PC-3 (cell line): ENCODE data around the gene HSPB8. TPM values are rescaled to one million over a fixed set of nuclear protein-coding genes. Genes with fewer than 3 reads are reported as not detected.

Experiments used
- ATAC-seq: fragments of 200-7000 bp; cut with Tn5 transposase; 2 replicates; pipeline ENCODE4 v1.9.1; 2020; ENCODE audit warnings: mild to moderate bottlenecking, moderate library complexity
- BruUV-seq: library from RNA; stranded (reverse); fragments of 400-500 nt; replicated peaks from 2 replicates; lab custom pipeline; 2021; lab: Mats Ljungman, UMichigan
- CTCF ChIA-PET: fragments of 300-600 bp; sonication (Branson Sonifier 250); formaldehyde crosslinking; loops from one replicate; lab custom pipeline; 2022; ENCODE audit warnings: antibody characterized with exemption; lab: Charles Lee
- POLR2A ChIA-PET: fragments of 300-600 bp; sonication (Branson Sonifier 250); formaldehyde crosslinking; loops from one replicate; lab custom pipeline; 2022; ENCODE audit warnings: antibody characterized with exemption; ENCODE audit not compliant: unreplicated experiment; lab: Charles Lee
- DNase-seq: peaks from one replicate; pipeline ENCODE4 v3.0.0-alpha.2; 2015
- H2AFZ ChIP-seq: fragments of 300-600 bp; sonication (generic); 2 replicates; pipeline ENCODE4 v1.6.0; 2016; ENCODE audit warnings: antibody characterized with exemption, low read length
- H3F3A ChIP-seq: fragments of 300-600 bp; sonication (generic); one replicate; pipeline ENCODE4 v1.6.0; 2017; ENCODE audit warnings: antibody characterized with exemption, low read length, control low read depth, mild to moderate bottlenecking; ENCODE audit not compliant: unreplicated experiment
- H3K27ac ChIP-seq: fragments of 300-600 bp; sonication (generic); 2 replicates; pipeline ENCODE4 v1.5.1; 2016; ENCODE audit warnings: mild to moderate bottlenecking, low read length
- H3K27me3 ChIP-seq: fragments of 300-600 bp; sonication (generic); 2 replicates; pipeline ENCODE4 v1.6.1; 2016; ENCODE audit warnings: low read length, mixed read lengths
- H3K36me3 ChIP-seq: fragments of 300-600 bp; sonication (generic); 2 replicates; pipeline ENCODE4 v1.6.1; 2016; ENCODE audit warnings: low read depth, mixed run types, low read length, mixed read lengths
- H3K4me1 ChIP-seq: fragments of 300-600 bp; sonication (generic); 2 replicates; pipeline ENCODE4 v1.5.1; 2016; ENCODE audit warnings: low read length; ENCODE audit not compliant: insufficient read depth
- H3K4me2 ChIP-seq: fragments of 300-600 bp; sonication (generic); 2 replicates; pipeline ENCODE4 v1.6.0; 2016; ENCODE audit warnings: low read length
- H3K4me3 ChIP-seq: fragments of 300-600 bp; sonication (generic); 2 replicates; pipeline ENCODE4 v1.5.1; 2016; ENCODE audit warnings: mild to moderate bottlenecking, low read length, mixed read lengths
- H3K79me2 ChIP-seq: fragments of 300-600 bp; sonication (generic); 2 replicates; pipeline ENCODE4 v1.6.1; 2017; ENCODE audit warnings: low read length, mixed read lengths
- H3K9ac ChIP-seq: fragments of 300-600 bp; sonication (generic); 2 replicates; pipeline ENCODE4 v1.6.0; 2016; ENCODE audit warnings: mild to moderate bottlenecking, low read length
- H3K9me2 ChIP-seq: fragments of 300-600 bp; sonication (generic); replicated peaks from 2 replicates; pipeline ENCODE4 v1.6.1; 2016; ENCODE audit warnings: mixed run types, low read length, mixed read lengths
- H3K9me3 ChIP-seq: fragments of 300-600 bp; sonication (generic); 2 replicates; pipeline ENCODE4 v1.6.1; 2016; ENCODE audit warnings: low read length, mixed read lengths
- H4K20me1 ChIP-seq: fragments of 300-600 bp; sonication (generic); 2 replicates; pipeline ENCODE4 v1.6.1; 2016; ENCODE audit warnings: low read length, mixed read lengths
- EZH2 ChIP-seq: fragments of 300-600 bp; sonication (generic); IDR thresholded peaks from one replicate; pipeline ENCODE4 v1.6.1; 2017; ENCODE audit warnings: antibody characterized with exemption, mild to moderate bottlenecking, low read length; ENCODE audit not compliant: unreplicated experiment
- EZH2phosphoT487 ChIP-seq: fragments of 300-600 bp; sonication (generic); IDR thresholded peaks from 2 replicates; pipeline ENCODE4 v1.6.1; 2018; ENCODE audit warnings: mild to moderate bottlenecking, antibody characterized with exemption, low read length, borderline replicate concordance
- intact Hi-C: fragments of 100-400 bp; cut with micrococcal nuclease; formaldehyde crosslinking; loops from 2 replicates; pipeline ENCODE4 v1.9.0; 2023
- total RNA-seq: library from RNA; depleted of rRNA; stranded (reverse); fragments of >200 nt; gene quantifications from 2 replicates; pipeline ENCODE4 v1.2.3, GENCODE V29; 2014
- TF ChIP-seq, protein P1 (sequence below): fragments of 300-600 bp; sonication (generic); conservative IDR thresholded peaks from 2 replicates; pipeline ENCODE4 v1.5.1; 2017; ENCODE audit warnings: antibody characterized with exemption, low read depth, mild to moderate bottlenecking, low read length

HSPB8 gene
- total RNA-seq, 1 experiment from 2014 or later: 11.4 TPM

- Histone ChIP-seq H3K4me3 (peak overlapping the region; percentile 61), H3K4me1 (peaks cover 24% of the 10 kb centered on the region), H3K27ac (peak overlapping the region; percentile 50), H3K9me3 (no peaks in the 10 kb centered on the region), H3K27me3 (peaks cover 7% of the 10 kb centered on the region; the same call in 1 of the 2 replicates), H3K4me2 (peak overlapping the region; percentile 83), H3K79me2 (peaks cover 25% of the 10 kb centered on the region), H3K36me3 (no peaks in the 10 kb centered on the region), H3K9ac (peak overlapping the region; percentile 65), H3K9me2 (no peaks in the 10 kb centered on the region), H3F3A (no peaks in the 10 kb centered on the region), H4K20me1 (no peaks in the 10 kb centered on the region), H2AFZ (peak overlapping the region; percentile 59)
- TF ChIP-seq EZH2 (no peak), EZH2phosphoT487 (no peak)
- TF ChIP-seq, protein P1, sequence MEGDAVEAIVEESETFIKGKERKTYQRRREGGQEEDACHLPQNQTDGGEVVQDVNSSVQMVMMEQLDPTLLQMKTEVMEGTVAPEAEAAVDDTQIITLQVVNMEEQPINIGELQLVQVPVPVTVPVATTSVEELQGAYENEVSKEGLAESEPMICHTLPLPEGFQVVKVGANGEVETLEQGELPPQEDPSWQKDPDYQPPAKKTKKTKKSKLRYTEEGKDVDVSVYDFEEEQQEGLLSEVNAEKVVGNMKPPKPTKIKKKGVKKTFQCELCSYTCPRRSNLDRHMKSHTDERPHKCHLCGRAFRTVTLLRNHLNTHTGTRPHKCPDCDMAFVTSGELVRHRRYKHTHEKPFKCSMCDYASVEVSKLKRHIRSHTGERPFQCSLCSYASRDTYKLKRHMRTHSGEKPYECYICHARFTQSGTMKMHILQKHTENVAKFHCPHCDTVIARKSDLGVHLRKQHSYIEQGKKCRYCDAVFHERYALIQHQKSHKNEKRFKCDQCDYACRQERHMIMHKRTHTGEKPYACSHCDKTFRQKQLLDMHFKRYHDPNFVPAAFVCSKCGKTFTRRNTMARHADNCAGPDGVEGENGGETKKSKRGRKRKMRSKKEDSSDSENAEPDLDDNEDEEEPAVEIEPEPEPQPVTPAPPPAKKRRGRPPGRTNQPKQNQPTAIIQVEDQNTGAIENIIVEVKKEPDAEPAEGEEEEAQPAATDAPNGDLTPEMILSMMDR: no peak
- ChIA-PET CTCF (no interaction called here), POLR2A (no interaction called here)
- intact Hi-C loops: no loop called here
- ATAC-seq: peak; percentile 42; the same call in 1 of the 2 replicates
- BruUV-seq: no TSS peak
- DNase-seq: peak; percentile 75
Measured at GRCh38 chr12:119179335-119180021, 747 bp downstream of the HSPB8 start.

GRCh38 chr12:119180380-119181040 lies 1.8 kb downstream of the HSPB8 start:
- DNase-seq (no peak), ATAC-seq (no peak)
- peak overlapping the region; percentile 83 for H3K4me2 ChIP-seq
- peaks cover 25% of the 10 kb centered on the region for H3K79me2 ChIP-seq
- intact Hi-C loops: no loop called here
- TF ChIP-seq, protein P1: no peak
- TF ChIP-seq EZH2phosphoT487 (no peak), EZH2 (no peak)
- CTCF ChIA-PET: no interaction called here
- H3K9ac ChIP-seq: peak overlapping the region; percentile 65
- no peaks in the 10 kb centered on the region for H3F3A ChIP-seq
- peaks cover 24% of the 10 kb centered on the region for H3K4me1 ChIP-seq
- H3K27ac ChIP-seq: peak overlapping the region; percentile 50
- peaks cover 7% of the 10 kb centered on the region; the same call in 1 of the 2 replicates for H3K27me3 ChIP-seq
- POLR2A ChIA-PET: no interaction called here
- H3K9me2 ChIP-seq: no peaks in the 10 kb centered on the region
- no peaks in the 10 kb centered on the region for H3K36me3 ChIP-seq
- BruUV-seq: no TSS peak
- peak overlapping the region; percentile 21; the same call in 1 of the 2 replicates for H2AFZ ChIP-seq
- H3K4me3 ChIP-seq: peak overlapping the region; percentile 61
- no peaks in the 10 kb centered on the region for H3K9me3 ChIP-seq
- H4K20me1 ChIP-seq: no peaks in the 10 kb centered on the region
